ENCODE results near the gene CSNK2A1. TPM values are rescaled to one million over a fixed set of nuclear protein-coding genes. Genes with fewer than 3 reads are reported as not detected.

CSNK2A1 gene
- total RNA-seq, 1 experiment from 2014 or later, result 229 TPM

- no peak for TF ChIP-seq CTCF (conservative IDR thresholded peaks at IDR 0.05)
- no CpG with 5 or more reads among the region's 60 CpGs for WGBS (ENCODE audit: extremely low coverage, insufficient read length, low lambda C conversion rate)
- Histone ChIP-seq H3K18ac (ENCODE audit: insufficient read length, low read depth, low read length) (no peak overlapping the region), H3K27me3 (ENCODE audit: insufficient read depth, low read length) (no peaks in the 10 kb centered on the region), H3K14ac (ENCODE audit: insufficient read depth, low read length) (peak overlapping the region; percentile 9), H3K9me3 (ENCODE audit: control insufficient read depth, low read depth, low read length) (no peaks in the 10 kb centered on the region), H3K56ac (ENCODE audit: insufficient read length, low read depth, low read length) (no peak overlapping the region), H3K9ac (ENCODE audit: extremely low read depth, insufficient read length, low read length) (peak overlapping the region; percentile 43), H2BK12ac (ENCODE audit: insufficient read length, low read depth, low read length) (no peak overlapping the region), H3K4me1 (ENCODE audit: insufficient read depth, low read length) (no peaks in the 10 kb centered on the region; the same call in 1 of the 2 replicates), H3K79me2 (ENCODE audit: insufficient read depth, low read length) (peaks cover 4% of the 10 kb centered on the region; the same call in 1 of the 2 replicates), H3K23me2 (ENCODE audit: insufficient read length, low read depth, low read length, poor library complexity, severe bottlenecking) (peaks cover 6% of the 10 kb centered on the region), H2AFZ (ENCODE audit: low read length) (no peak overlapping the region), H3T11ph (ENCODE audit: low read length) (no peak overlapping the region), H2BK120ac (ENCODE audit: low read depth, low read length, poor library complexity, severe bottlenecking) (no peak overlapping the region), H4K91ac (ENCODE audit: insufficient read length, low read depth, low read length) (no peak overlapping the region), H3K4ac (ENCODE audit: low read depth, low read length) (no peak overlapping the region), H3K23ac (ENCODE audit: insufficient read length, low read depth, low read length) (no peak overlapping the region), H2BK5ac (ENCODE audit: insufficient read length, low read length) (no peak overlapping the region), H3K27ac (ENCODE audit: insufficient read length, low read depth, low read length) (no peak overlapping the region), H4K8ac (replicated peaks; ENCODE audit: insufficient read length, low read depth, low read length) (no peak overlapping the region), H4K20me1 (ENCODE audit: control insufficient read depth, insufficient read depth, insufficient read length) (no peaks in the 10 kb centered on the region), H4K5ac (ENCODE audit: insufficient read length, low read depth, low read length) (no peak overlapping the region), H2BK20ac (ENCODE audit: low read depth, low read length, poor library complexity, severe bottlenecking) (no peak overlapping the region), H3K4me2 (ENCODE audit: insufficient read depth, insufficient read length, low read length) (peak overlapping the region; percentile 62), H2AK5ac (ENCODE audit: insufficient read length, low read length) (no peak overlapping the region), H3K79me1 (ENCODE audit: insufficient read depth, low read depth, low read length, poor library complexity, severe bottlenecking) (no peaks in the 10 kb centered on the region), H2BK15ac (ENCODE audit: low read depth, low read length) (no peak overlapping the region)
- DNase-seq, result peak; percentile 57
- H3K27ac Mint-ChIP-seq, result peak overlapping the region in 1 of 3 experiments; percentile 72; a peak in 2 of 7 replicates
- peaks cover 27% of the 10 kb centered on the region for H3K27me3 Mint-ChIP-seq (ENCODE audit: low read depth)
- H3K4me1 Mint-ChIP-seq, result peaks cover 15 to 19% of the 10 kb centered on the region in 2 experiments
- peaks cover 0 to 3% of the 10 kb centered on the region in 2 experiments; a peak in 3 of 5 replicates for H3K9me3 Mint-ChIP-seq
- H3K4me3 Mint-ChIP-seq, result peak overlapping the region; percentile 82 to 91
- no peaks in the 10 kb centered on the region; a peak in 1 of 7 replicates for H3K36me3 Mint-ChIP-seq (ENCODE audit: insufficient read depth in 1 of 3, low read depth in 3 of 3)
Measured at GRCh38 chr20:461254-462198, 82.1 kb downstream of the CSNK2A1 start.
